Bronchial epithelial cell (primary cell): Measurements from ENCODE around the gene RNF115. TPM values are rescaled to one million over a fixed set of nuclear protein-coding genes. Genes with fewer than 3 reads are reported as not detected.

Source experiments
- DNase-seq: peaks from one replicate; pipeline ENCODE4 v3.0.0-alpha.2; 2010; ENCODE audit warnings: low read depth
- FAIRE-seq: peaks from 2 replicates; lab custom pipeline; 2011; peaks lifted over from hg19 to GRCh38; lab: Jason Lieb, UNC
- H3K27me3 ChIP-seq: 2 replicates; pipeline ENCODE4 v1.5.1; 2011; ENCODE audit warnings: low read length; ENCODE audit not compliant: control insufficient read depth, insufficient read depth
- H3K36me3 ChIP-seq: 2 replicates; pipeline ENCODE4 v1.5.1; 2011; ENCODE audit warnings: low read length; ENCODE audit not compliant: control insufficient read depth, insufficient read depth
- H3K4me3 ChIP-seq: 2 replicates; pipeline ENCODE4 v1.5.1; 2011; ENCODE audit warnings: mild to moderate bottlenecking, low read depth, low read length, control low read depth
- CTCF ChIP-seq: IDR thresholded peaks from 2 replicates; pipeline ENCODE4 v1.5.1; 2011; ENCODE audit warnings: mild to moderate bottlenecking, moderate library complexity, low read length, control low read depth, inconsistent platforms; ENCODE audit not compliant: insufficient read depth, severe bottlenecking
- total RNA-seq: library from RNA; depleted of rRNA; stranded (reverse); fragments of >200 nt; gene quantifications from 2 replicates; pipeline ENCODE4 v1.2.1, GENCODE V29; 2014

Gene RNF115
- total RNA-seq, 1 donor from 2014 or later: 9.0 TPM

DNA sequence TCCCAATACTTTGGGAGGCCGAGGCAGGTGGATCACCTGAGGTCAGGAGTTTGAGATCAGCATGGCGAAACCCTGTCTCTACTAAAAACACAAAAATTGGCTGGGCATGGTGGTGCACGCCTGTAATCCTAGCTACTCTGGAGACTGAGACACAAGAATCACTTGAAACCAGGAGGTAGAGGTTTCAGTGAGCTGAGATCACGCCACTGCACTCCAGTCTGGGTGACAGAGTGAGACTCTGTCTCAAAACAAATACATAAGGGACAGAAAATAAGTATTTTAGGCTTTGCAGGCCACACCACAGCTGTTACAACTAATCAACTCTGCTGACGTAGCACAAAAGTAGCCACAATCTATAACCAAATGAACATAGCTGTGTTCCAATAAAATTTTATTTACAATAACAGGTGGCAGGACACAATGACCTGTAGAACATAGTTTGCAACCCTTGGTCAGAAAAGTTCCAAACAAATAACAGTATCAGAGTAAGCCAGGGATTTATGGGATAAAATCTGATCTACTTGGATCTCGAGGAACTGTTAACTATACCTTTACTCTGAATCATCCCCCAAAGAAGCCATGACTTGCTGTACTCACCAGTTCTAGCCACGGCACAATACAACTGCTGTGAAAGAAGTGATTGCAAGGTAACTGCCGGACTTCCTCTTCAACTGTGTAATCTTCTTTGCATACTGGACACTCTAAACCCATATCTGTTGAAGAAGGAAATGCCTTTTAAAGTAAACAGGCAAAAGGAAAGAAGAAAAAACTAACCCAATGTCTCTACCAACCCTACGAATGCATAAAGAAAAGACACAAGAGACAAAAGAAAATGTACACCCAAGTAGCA lies 76.3 kb downstream of the RNF115 start:
- no peak for TF ChIP-seq CTCF
- peak; percentile 50 for FAIRE-seq
- no peak for DNase-seq
- Histone ChIP-seq H3K4me3 (no peak overlapping the region), H3K27me3 (no peaks in the 10 kb centered on the region), H3K36me3 (peaks cover 7% of the 10 kb centered on the region)

DNA sequence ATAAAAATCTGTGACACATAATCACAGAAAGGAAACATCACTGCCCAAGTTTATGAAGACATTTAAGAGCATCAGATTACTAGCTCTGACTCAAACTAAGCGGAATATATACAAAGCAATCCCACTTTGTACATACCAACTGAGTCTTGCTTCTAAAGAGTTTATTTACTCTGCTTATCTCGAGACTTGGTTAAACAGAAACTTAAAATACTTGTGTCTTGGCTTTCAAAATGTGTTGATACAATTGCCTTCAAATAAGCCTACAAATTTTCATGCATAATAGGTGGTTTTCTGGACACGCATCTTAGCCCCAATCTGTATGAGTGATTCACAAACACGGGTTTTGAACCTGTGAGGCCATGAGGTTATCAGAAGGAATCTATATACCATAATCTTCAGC lies 83.6 kb downstream of the RNF115 start:
- Histone ChIP-seq H3K27me3 (no peaks in the 10 kb centered on the region), H3K4me3 (no peak overlapping the region), H3K36me3 (peaks cover 3% of the 10 kb centered on the region)
- FAIRE-seq (no peak), DNase-seq (peak; percentile 76)
- TF ChIP-seq CTCF: no peak

DNA sequence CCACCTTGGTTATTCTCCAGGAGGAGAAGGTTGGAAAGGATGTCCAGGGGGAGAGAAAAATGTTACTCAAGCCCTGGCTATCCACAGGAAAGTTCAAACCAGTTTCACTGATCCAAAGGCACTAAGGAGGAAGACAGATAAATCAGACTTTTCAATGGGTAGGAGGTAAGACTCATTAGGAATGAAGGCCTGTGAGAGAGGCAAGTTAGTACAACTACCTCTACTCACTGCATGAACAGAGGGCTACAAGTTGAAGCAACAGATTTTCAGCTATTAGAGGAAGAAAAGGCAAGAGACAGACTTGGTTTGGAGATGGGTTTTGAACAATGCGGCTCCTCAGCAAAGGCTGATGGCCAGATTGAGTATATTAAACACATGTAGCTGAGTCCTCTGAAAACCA lies 87.7 kb downstream of the RNF115 start:
- DNase-seq: peak; percentile 71
- Histone ChIP-seq H3K36me3 (no peaks in the 10 kb centered on the region), H3K27me3 (no peaks in the 10 kb centered on the region), H3K4me3 (no peak overlapping the region)
- no peak for FAIRE-seq
- no peak for TF ChIP-seq CTCF

GRCh38 chr1:145730900-145731299 lies 93.0 kb downstream of the RNF115 start:
- H3K36me3 ChIP-seq: no peaks in the 10 kb centered on the region
- DNase-seq: no peak
- FAIRE-seq: no peak
- no peak overlapping the region for H3K4me3 ChIP-seq
- H3K27me3 ChIP-seq: no peaks in the 10 kb centered on the region
- no peak for TF ChIP-seq CTCF

GRCh38 chr1:145730467-145730866 lies 93.4 kb downstream of the RNF115 start:
- FAIRE-seq: peak; percentile 36
- Histone ChIP-seq H3K4me3 (no peak overlapping the region), H3K36me3 (no peaks in the 10 kb centered on the region), H3K27me3 (no peaks in the 10 kb centered on the region)
- no peak for DNase-seq
- no peak for TF ChIP-seq CTCF
